Activated naive CD8-positive, alpha-beta T cell (primary cell): ENCODE results near the gene STAT6.

Source experiments
- H3K27ac Mint-ChIP-seq: one replicate; pipeline ENCODE4 v1.8.0; 2021; ENCODE audit warnings: mixed read lengths
- H3K27me3 Mint-ChIP-seq: one replicate; pipeline ENCODE4 v1.8.0; 2021; ENCODE audit warnings: mixed read lengths
- H3K36me3 Mint-ChIP-seq: one replicate; pipeline ENCODE4 v1.8.0; 2021; ENCODE audit warnings: mixed read lengths
- H3K4me1 Mint-ChIP-seq: one replicate; pipeline ENCODE4 v1.8.0; 2021; ENCODE audit warnings: low read depth, mixed read lengths
- H3K4me3 Mint-ChIP-seq: one replicate; pipeline ENCODE4 v1.8.0; 2021; ENCODE audit warnings: mild to moderate bottlenecking, mixed read lengths
- H3K9me3 Mint-ChIP-seq: one replicate; pipeline ENCODE4 v1.8.0; 2021; ENCODE audit warnings: low read depth, mixed read lengths

The STAT6 gene

GRCh38 chr12:57048423-57049118, 62.6 kb downstream of the STAT6 start:
- Mint-ChIP-seq H3K9me3 (no peaks in the 10 kb centered on the region), H3K4me3 (no peak overlapping the region), H3K27ac (no peak overlapping the region), H3K36me3 (no peaks in the 10 kb centered on the region), H3K4me1 (peaks cover 29% of the 10 kb centered on the region), H3K27me3 (no peaks in the 10 kb centered on the region)

GRCh38 chr12:57047981-57048380, 63.2 kb downstream of the STAT6 start:
- peak overlapping the region; percentile 43 for H3K27ac Mint-ChIP-seq
- no peak overlapping the region for H3K4me3 Mint-ChIP-seq
- H3K9me3 Mint-ChIP-seq: no peaks in the 10 kb centered on the region
- H3K36me3 Mint-ChIP-seq: no peaks in the 10 kb centered on the region
- H3K4me1 Mint-ChIP-seq: peaks cover 29% of the 10 kb centered on the region
- H3K27me3 Mint-ChIP-seq: no peaks in the 10 kb centered on the region

- H3K4me1 Mint-ChIP-seq: peaks cover 29% of the 10 kb centered on the region
- H3K27ac Mint-ChIP-seq: peak overlapping the region; percentile 43
- peak overlapping the region; percentile 42 for H3K4me3 Mint-ChIP-seq
- no peaks in the 10 kb centered on the region for H3K27me3 Mint-ChIP-seq
- H3K36me3 Mint-ChIP-seq: no peaks in the 10 kb centered on the region
- no peaks in the 10 kb centered on the region for H3K9me3 Mint-ChIP-seq
Measured at GRCh38 chr12:57046947-57047890, 63.9 kb downstream of the STAT6 start.

GRCh38 chr12:57046086-57046791, 64.9 kb downstream of the STAT6 start:
- H3K4me1 Mint-ChIP-seq: peaks cover 29% of the 10 kb centered on the region
- no peaks in the 10 kb centered on the region for H3K36me3 Mint-ChIP-seq
- no peak overlapping the region for H3K27ac Mint-ChIP-seq
- H3K9me3 Mint-ChIP-seq: no peaks in the 10 kb centered on the region
- H3K4me3 Mint-ChIP-seq: no peak overlapping the region
- H3K27me3 Mint-ChIP-seq: no peaks in the 10 kb centered on the region
